ENCODE results near the gene ITPR1.
A peak's percentile ranks its signal among the peaks of the same experiment; 100 is the strongest.

ITPR1 gene

GRCh38 chr3:4655145-4656045 lies 162.2 kb downstream of the ITPR1 start:
- no peak for DNase-seq (ENCODE audit: low spot score)
- TF ChIP-seq, protein P1, sequence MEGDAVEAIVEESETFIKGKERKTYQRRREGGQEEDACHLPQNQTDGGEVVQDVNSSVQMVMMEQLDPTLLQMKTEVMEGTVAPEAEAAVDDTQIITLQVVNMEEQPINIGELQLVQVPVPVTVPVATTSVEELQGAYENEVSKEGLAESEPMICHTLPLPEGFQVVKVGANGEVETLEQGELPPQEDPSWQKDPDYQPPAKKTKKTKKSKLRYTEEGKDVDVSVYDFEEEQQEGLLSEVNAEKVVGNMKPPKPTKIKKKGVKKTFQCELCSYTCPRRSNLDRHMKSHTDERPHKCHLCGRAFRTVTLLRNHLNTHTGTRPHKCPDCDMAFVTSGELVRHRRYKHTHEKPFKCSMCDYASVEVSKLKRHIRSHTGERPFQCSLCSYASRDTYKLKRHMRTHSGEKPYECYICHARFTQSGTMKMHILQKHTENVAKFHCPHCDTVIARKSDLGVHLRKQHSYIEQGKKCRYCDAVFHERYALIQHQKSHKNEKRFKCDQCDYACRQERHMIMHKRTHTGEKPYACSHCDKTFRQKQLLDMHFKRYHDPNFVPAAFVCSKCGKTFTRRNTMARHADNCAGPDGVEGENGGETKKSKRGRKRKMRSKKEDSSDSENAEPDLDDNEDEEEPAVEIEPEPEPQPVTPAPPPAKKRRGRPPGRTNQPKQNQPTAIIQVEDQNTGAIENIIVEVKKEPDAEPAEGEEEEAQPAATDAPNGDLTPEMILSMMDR (IDR thresholded peaks at IDR 0.05; ENCODE audit: extremely low read depth, missing control alignments) = no peak

GRCh38 chr3:4656059-4656458 lies 162.9 kb downstream of the ITPR1 start:
- peak; percentile 16 for DNase-seq (ENCODE audit: low spot score)
- TF ChIP-seq, protein P1 (IDR thresholded peaks at IDR 0.05; ENCODE audit: extremely low read depth, missing control alignments) = no peak

DNA sequence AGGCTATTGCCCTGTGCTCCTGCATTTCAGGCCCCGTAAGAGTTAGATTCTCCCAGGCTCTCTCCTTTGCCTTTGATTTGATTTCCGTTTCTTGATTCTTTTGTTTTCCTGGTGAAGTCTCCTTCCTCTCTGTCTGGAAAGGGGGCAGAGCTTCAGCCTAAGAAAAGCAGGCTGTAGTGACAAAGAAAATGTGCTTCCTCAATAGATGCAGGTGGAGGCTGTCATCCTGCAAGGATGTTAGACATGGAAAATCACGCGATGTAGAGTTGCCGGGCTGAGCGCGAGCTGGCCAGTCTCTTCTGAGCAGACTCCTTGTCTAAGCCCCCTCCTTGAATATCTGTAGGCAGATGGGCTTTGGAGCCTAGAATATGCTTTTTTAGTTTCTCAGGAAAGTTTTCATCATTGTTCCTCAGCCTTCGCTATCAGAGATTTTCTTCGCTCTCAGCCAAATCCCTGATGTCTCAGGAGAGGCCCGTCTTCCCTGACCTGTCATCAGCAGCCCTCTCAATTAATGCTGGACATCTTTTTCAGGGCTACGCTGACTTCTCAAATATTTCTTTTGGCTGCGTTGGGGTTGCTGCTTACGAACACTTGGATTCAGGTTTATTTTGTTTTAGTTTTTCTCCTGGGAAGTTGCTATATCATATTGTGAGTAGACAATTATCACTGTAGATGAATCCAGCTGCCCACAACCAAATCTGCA lies 163.6 kb downstream of the ITPR1 start:
- TF ChIP-seq, protein P1 (IDR thresholded peaks at IDR 0.05; ENCODE audit: extremely low read depth, missing control alignments) = no peak
- DNase-seq (ENCODE audit: low spot score) = no peak

- DNase-seq (ENCODE audit: low spot score) = no peak
- TF ChIP-seq, protein P1 (IDR thresholded peaks at IDR 0.05; ENCODE audit: extremely low read depth, missing control alignments) = no peak
These were observed 167.8 kb downstream of the ITPR1 start for GRCh38 chr3:4660936-4661335.

DNA sequence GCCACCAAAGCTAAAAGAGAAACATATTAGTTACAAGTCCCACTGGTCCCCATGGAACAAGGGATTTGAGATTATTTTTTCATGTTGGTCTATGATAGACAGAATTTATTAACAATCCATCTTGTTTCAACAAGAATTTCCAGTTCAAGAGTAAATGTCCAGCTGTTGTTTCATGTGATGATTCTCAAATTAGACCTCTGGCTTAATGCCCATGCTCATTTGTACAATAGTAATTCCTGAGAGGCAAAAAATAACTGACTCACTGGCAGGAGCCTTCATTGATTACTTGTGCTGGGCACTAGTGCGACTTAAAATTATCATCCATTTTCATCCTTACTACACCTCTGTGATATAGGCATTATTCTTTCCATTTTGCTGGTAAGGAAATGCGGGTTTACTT lies 171.3 kb downstream of the ITPR1 start:
- DNase-seq (ENCODE audit: low spot score) = no peak
- TF ChIP-seq, protein P1 (IDR thresholded peaks at IDR 0.05; ENCODE audit: extremely low read depth, missing control alignments) = no peak

DNA sequence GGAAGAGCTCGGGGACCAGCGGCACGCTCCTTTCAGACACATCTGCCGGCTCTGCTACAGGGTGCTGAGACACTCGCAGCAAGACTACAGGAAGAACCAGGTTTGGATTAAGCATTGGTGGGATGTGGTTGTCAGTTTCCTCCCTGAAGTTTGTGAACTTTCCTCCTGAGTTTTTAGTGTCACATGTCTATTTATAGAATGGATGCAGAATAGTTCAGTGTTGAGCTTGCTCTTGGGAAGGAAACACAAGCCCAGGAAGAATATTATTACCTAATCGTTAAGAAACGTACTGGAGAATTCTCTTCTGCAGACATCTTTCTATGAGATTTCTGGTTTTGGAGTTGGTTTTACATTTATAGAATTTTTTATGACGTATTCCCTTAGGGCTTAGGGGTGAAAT lies 172.0 kb downstream of the ITPR1 start:
- DNase-seq (ENCODE audit: low spot score) = no peak
- TF ChIP-seq, protein P1 (IDR thresholded peaks at IDR 0.05; ENCODE audit: extremely low read depth, missing control alignments) = no peak

DNA sequence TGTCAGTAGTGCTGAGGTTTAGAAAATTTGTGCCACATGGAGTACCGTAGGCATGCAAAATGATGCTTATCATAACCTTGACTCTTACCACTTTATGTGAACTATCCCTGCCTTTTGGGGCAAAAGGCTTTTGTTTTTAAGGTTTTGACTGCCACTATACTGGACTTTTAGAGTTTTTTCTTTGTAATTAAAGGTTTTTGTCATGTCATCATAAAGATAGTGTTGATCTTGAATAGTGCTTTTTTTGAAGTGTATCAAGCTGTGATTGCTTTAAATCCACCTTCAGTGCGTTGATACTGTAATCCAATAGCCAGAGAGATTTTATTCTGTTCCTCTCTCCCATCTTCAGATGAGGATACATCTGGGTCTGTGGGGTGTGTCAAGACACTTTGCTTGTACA lies 172.9 kb downstream of the ITPR1 start:
- no peak for DNase-seq (ENCODE audit: low spot score)
- TF ChIP-seq, protein P1 (IDR thresholded peaks at IDR 0.05; ENCODE audit: extremely low read depth, missing control alignments) = no peak

Measured in GM20000 (cell line).